ENCODE results near the gene NETO2. TPM values are rescaled to one million over a fixed set of nuclear protein-coding genes. Genes with fewer than 3 reads are reported as not detected.

The NETO2 gene
- total and polyA plus RNA-seq, 12 donors, result 1.3 to 5.3 (median 2.2) TPM

DNA sequence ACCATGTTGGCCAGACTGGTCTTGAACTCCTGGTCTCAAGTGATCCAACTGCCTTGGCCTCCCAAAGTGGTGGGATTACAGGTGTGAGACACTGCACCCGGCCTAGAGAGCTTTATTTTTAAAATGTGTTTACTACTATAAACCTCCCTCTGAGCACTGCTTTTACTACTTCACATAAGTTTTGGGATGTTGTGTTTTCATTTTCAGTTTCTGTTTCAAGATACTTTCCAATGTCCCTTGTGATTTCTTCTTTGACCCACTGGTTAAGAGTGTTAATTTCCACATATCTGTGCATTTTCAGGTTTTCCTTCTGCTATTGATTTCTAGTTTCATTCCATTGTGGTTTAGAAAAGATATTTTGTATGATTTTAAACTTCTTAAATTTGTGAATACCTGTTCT, 74.4 kb downstream of the NETO2 start:
- Histone ChIP-seq H3K4me3 (no peak overlapping the region), H3K4me1 (peaks cover 0 to 4% (median 0%) of the 10 kb centered on the region in 9 donors), H3K36me3 (no peaks in the 10 kb centered on the region), H3K27me3 (no peaks in the 10 kb centered on the region), H3K9me3 (peaks cover 0 to 7% (median 0%) of the 10 kb centered on the region in 11 donors), H3K27ac (peak overlapping the region in 1 of 10 donors; percentile 22)
- ATAC-seq (no peak), DNase-seq (no peak)
- intact Hi-C loops (cut with DNase I), result no loop called here
- TF ChIP-seq, protein P1, sequence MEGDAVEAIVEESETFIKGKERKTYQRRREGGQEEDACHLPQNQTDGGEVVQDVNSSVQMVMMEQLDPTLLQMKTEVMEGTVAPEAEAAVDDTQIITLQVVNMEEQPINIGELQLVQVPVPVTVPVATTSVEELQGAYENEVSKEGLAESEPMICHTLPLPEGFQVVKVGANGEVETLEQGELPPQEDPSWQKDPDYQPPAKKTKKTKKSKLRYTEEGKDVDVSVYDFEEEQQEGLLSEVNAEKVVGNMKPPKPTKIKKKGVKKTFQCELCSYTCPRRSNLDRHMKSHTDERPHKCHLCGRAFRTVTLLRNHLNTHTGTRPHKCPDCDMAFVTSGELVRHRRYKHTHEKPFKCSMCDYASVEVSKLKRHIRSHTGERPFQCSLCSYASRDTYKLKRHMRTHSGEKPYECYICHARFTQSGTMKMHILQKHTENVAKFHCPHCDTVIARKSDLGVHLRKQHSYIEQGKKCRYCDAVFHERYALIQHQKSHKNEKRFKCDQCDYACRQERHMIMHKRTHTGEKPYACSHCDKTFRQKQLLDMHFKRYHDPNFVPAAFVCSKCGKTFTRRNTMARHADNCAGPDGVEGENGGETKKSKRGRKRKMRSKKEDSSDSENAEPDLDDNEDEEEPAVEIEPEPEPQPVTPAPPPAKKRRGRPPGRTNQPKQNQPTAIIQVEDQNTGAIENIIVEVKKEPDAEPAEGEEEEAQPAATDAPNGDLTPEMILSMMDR (IDR thresholded peaks at IDR 0.05), result no peak
- 73 to 90% methylated on average over 1 of the region's 1 CpG for WGBS, 2 donors

DNA sequence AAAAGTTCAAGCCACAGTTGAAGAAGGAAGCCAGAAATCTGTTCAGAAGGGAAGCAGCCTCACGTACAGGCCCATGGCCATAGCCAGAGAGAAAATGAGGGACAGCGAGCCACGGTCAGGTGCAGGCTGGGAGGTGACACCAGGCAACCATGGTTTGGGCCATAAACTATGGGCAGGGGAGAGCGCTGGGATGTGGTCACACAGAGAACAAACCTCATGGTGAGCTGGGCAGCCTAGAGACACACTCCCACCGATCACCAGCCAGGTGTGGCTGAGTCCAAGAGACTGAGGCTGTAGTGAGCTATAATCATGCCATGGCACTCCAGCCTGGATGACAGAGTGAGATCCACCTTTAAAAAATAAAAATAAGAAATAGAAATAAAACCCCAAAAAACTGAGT, 76.5 kb downstream of the NETO2 start:
- Histone ChIP-seq H3K27me3 (no peaks in the 10 kb centered on the region), H3K27ac (no peak overlapping the region), H3K9me3 (peaks cover 0 to 5% (median 0%) of the 10 kb centered on the region in 11 donors), H3K36me3 (no peaks in the 10 kb centered on the region), H3K4me3 (no peak overlapping the region), H3K4me1 (peaks cover 0 to 4% (median 0%) of the 10 kb centered on the region in 9 donors)
- TF ChIP-seq, protein P1 (IDR thresholded peaks at IDR 0.05), result no peak
- WGBS, 2 donors, result 92 to 93% methylated on average over 5 of the region's 5 CpGs
- DNase-seq, result no peak
- no peak for ATAC-seq
- intact Hi-C loops (cut with DNase I), result no loop called here

DNA sequence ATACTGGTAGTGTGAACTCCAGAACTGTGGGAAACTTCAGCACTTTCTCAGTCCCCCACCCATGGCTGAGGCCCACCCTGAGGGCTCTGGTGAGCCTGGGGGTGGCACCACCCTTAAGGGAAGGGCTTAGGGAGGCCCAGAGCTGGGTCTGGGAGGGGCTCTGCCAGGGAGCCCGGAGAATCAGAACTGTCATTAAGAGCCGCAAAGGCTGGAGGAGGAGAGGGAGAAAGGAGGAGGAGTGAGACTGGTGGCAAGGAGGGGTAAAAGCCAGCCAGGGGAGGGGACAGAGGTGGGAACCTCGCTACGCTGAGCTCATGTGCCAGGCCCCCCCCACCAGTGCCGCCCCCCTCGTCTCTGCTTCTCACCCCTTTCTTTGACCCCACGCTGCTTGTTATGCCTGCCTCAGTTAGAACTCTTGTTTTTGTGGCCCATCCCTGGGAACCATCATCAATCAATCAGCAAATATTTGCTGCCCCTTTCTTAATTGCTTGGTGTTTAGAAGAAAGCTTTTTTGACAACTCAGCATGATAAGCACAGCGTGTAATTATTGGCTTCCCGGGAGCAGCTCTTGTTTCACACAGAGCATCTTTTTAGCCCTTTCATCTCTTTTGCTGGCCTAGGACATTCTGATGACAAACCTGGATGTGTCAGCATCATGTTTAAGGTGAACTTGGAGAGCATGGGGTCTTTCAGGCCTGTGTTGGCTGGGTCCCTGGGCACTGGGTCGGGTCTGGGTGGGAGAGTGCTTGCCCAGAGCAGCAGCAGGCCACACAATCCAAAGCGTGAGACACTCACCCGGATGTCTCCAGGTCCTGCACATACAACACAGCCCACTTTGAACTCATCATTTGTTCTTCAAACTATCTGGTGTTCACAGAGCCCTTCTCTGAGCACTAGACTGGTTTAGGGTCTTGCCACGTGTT, 77.7 kb downstream of the NETO2 start:
- DNase-seq (no peak), ATAC-seq (no peak)
- Histone ChIP-seq H3K36me3 (no peaks in the 10 kb centered on the region), H3K9me3 (peaks cover 0 to 4% (median 0%) of the 10 kb centered on the region in 11 donors), H3K27me3 (no peaks in the 10 kb centered on the region), H3K4me1 (peaks cover 0 to 4% (median 0%) of the 10 kb centered on the region in 9 donors), H3K27ac (no peak overlapping the region), H3K4me3 (no peak overlapping the region)
- WGBS, 2 donors, result 44 to 61% methylated on average over 13 of the region's 13 CpGs
- intact Hi-C loops (cut with DNase I), result no loop called here
- TF ChIP-seq, protein P1 (IDR thresholded peaks at IDR 0.05), result no peak

DNA sequence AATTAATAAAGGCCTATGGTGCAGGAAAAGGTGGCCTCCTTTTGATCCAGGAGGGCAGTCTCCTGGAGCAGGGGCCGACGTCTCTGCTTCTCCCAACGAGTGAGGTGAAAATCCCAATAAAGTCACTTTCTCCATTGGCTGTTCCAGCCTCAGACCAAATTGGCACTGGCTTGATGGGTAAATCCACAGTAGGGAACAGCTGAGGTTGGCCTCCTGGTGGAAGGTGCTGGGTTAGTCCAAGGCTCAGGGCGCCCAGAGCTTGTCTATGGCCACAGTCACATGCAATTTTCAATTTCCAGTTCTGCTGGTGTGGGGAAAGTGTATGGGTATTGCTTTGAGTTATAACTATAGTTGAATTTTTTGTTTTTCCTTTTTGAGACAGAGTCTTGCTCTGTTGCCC, 79.0 kb downstream of the NETO2 start:
- no peak for ATAC-seq
- no peak for DNase-seq
- H3K4me1 ChIP-seq, result peaks cover 0 to 4% (median 0%) of the 10 kb centered on the region in 9 donors
- TF ChIP-seq, protein P1 (IDR thresholded peaks at IDR 0.05), result no peak
- no peaks in the 10 kb centered on the region for H3K36me3 ChIP-seq
- H3K27me3 ChIP-seq, result no peaks in the 10 kb centered on the region
- intact Hi-C loops (cut with DNase I), result no loop called here
- 93 to 94% methylated on average over 4 of the region's 4 CpGs for WGBS, 2 donors
- H3K27ac ChIP-seq, result no peak overlapping the region
- no peak overlapping the region for H3K4me3 ChIP-seq
- peaks cover 0 to 4% (median 0%) of the 10 kb centered on the region in 11 donors for H3K9me3 ChIP-seq
